ENCODE results near the gene MPDZ.

MPDZ gene

DNA sequence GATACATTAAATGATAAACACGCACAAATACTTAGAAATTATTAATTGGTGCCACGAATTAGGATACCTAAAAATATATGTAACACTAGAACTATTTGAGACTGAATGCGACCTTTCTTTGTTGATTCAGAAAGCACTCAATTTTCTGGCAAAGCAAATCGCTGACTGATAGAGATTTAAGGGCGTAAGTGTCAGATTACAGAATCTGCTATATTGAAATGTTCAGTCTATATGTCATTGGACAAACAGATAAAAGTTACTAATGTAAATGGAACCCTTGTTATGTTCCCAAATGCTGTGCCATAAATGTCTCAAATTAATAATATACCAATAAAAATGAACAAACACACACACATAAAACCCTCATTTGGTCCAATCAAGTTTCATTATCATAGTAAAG, 137.9 kb downstream of the MPDZ start:
- DNase-seq (ENCODE audit: extremely low spot score), result no peak
- ChIA-PET CTCF (no interaction called here), POLR2A (no interaction called here)
- no peak for TF ChIP-seq ZNF384 (IDR thresholded peaks at IDR 0.05)
- TF ChIP-seq BHLHE40 (IDR thresholded peaks at IDR 0.05; ENCODE audit: borderline replicate concordance), result no peak
- TF ChIP-seq, protein P1, sequence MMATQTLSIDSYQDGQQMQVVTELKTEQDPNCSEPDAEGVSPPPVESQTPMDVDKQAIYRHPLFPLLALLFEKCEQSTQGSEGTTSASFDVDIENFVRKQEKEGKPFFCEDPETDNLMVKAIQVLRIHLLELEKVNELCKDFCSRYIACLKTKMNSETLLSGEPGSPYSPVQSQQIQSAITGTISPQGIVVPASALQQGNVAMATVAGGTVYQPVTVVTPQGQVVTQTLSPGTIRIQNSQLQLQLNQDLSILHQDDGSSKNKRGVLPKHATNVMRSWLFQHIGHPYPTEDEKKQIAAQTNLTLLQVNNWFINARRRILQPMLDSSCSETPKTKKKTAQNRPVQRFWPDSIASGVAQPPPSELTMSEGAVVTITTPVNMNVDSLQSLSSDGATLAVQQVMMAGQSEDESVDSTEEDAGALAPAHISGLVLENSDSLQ (IDR thresholded peaks at IDR 0.05), result peak; percentile 75
- TF ChIP-seq CTBP1 (IDR thresholded peaks at IDR 0.05; ENCODE audit: borderline replicate concordance), result 0 out of 2 replicates have a peak, but pooled peaks have one; percentile 40
- no peak for TF ChIP-seq NFRKB (IDR thresholded peaks at IDR 0.05)
- TF ChIP-seq ARNT (IDR thresholded peaks at IDR 0.05), result no peak
- TF ChIP-seq ELF4 (IDR thresholded peaks at IDR 0.05), result no peak
- TF ChIP-seq SUZ12 (IDR thresholded peaks at IDR 0.05), result no peak
- no peak for TF ChIP-seq SP1 (IDR thresholded peaks at IDR 0.05)

DNA sequence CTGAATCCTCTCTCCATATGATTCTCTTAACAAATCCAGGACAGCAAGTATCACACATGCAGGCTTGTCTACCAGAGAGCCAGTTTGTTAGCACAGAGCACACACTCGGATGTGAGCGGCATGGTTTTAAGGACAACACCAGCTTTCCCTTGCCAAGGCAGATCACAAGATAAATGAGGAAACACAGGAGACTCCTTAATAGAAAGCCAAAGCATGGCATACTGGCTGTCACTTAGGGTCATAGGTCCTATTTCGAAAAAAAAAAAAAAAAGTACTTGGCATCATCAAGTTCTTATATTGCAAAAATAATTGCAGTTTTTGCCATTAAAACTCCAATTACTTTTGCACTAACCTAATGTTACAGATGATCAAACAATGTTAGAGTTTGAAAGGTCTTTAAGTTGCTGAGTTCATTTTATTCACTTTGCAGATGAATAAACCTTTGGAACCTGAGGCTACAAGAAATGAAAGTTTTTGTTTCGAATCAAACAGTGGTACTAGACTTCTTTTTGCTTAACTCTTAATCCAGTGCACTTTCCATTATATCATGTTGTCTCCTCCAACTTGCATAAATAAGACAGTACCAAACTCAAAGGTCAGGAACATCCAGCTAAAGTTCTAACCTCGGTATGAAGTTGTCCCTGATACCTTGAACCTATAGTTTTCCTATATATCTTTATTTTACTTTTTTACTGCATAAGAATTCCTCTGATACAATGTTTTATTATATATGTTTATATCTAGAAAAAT, 138.5 kb downstream of the MPDZ start:
- POLR2A ChIA-PET, result no interaction called here

DNA sequence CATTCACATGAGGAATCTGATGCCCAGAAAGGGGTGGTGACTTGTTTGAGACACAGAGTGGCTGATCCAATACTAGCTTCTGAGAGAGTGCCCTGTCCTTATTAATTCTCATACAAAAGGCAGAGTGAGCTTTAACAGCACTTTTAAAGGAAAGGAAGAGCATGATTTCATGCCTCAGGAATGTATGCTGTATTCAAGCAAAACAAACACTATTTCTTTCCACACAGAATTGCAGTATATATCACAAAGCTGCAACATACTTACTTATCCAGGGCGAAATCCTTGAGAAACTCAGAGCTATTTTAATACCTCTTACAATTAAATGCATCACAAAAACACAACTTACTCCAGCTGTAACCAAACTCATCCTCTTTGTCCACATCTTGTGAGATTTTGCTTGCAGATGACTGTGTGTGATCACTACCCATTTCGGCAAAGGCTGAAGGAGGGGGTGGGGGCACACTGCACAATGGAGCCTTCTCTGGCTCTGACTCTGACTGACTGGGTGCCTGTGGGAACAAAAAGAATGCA, 139.8 kb downstream of the MPDZ start:
- POLR2A ChIA-PET, result no interaction called here
- TF ChIP-seq HDGF (IDR thresholded peaks at IDR 0.05; ENCODE audit: borderline replicate concordance) (no peak), FOXK2 (IDR thresholded peaks at IDR 0.05) (no peak), SP1 (IDR thresholded peaks at IDR 0.05) (no peak), LEF1 (IDR thresholded peaks at IDR 0.05; ENCODE audit: borderline replicate concordance) (no peak), FOXM1 (IDR thresholded peaks at IDR 0.05; ENCODE audit: borderline replicate concordance) (no peak), SUZ12 (IDR thresholded peaks at IDR 0.05) (no peak), CTBP1 (IDR thresholded peaks at IDR 0.05; ENCODE audit: borderline replicate concordance) (no peak), BHLHE40 (IDR thresholded peaks at IDR 0.05; ENCODE audit: borderline replicate concordance) (no peak), FOXA1 (IDR thresholded peaks at IDR 0.05) (no peak), ZNF384 (IDR thresholded peaks at IDR 0.05) (no peak), ELF4 (IDR thresholded peaks at IDR 0.05) (no peak)
- TF ChIP-seq, protein P1 (IDR thresholded peaks at IDR 0.05), result no peak
- CTCF ChIA-PET, result no interaction called here
- no peak for DNase-seq (ENCODE audit: extremely low spot score)

More for the DNA sequence above, 138.5 kb downstream of the MPDZ start:
- TF ChIP-seq, protein P1 (IDR thresholded peaks at IDR 0.05), result no peak
- TF ChIP-seq ARNT (IDR thresholded peaks at IDR 0.05), result no peak
- TF ChIP-seq ZNF384 (IDR thresholded peaks at IDR 0.05), result no peak
- no peak for TF ChIP-seq FOXM1 (IDR thresholded peaks at IDR 0.05; ENCODE audit: borderline replicate concordance)
- TF ChIP-seq SP1 (IDR thresholded peaks at IDR 0.05), result no peak
- no peak for TF ChIP-seq FOXK2 (IDR thresholded peaks at IDR 0.05)
- TF ChIP-seq FOXA1 (IDR thresholded peaks at IDR 0.05), result no peak
- no peak for TF ChIP-seq LEF1 (IDR thresholded peaks at IDR 0.05; ENCODE audit: borderline replicate concordance)
- TF ChIP-seq TARDBP (IDR thresholded peaks at IDR 0.05), result no peak
- TF ChIP-seq HDGF (IDR thresholded peaks at IDR 0.05; ENCODE audit: borderline replicate concordance), result no peak
- no peak for TF ChIP-seq ELF4 (IDR thresholded peaks at IDR 0.05)
- TF ChIP-seq BHLHE40 (IDR thresholded peaks at IDR 0.05; ENCODE audit: borderline replicate concordance), result no peak
- no peak for TF ChIP-seq CTBP1 (IDR thresholded peaks at IDR 0.05; ENCODE audit: borderline replicate concordance)
- CTCF ChIA-PET, result no interaction called here
- DNase-seq (ENCODE audit: extremely low spot score), result no peak

DNA sequence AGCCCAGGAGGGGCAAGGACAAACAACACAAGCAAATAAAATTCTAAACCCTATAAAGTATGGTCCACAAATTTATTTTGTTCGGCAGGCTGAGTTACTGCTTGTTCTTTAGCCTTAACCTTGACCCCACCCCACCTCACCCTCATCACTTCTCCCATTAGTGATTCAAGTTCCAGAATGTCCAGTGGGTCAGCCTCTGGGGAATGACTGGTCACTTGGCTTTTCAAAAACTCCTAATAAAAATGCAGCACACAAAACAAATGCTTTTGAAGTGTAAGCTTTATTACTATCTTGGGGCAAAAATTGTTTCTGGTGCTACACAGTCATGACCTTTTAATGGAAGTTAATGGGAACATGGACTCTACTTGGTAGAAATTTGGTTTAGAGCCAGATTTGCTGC, 142.1 kb downstream of the MPDZ start:
- no peak for DNase-seq (ENCODE audit: extremely low spot score)
- CTCF ChIA-PET, result no interaction called here
- TF ChIP-seq ELF4 (IDR thresholded peaks at IDR 0.05) (no peak), HDGF (IDR thresholded peaks at IDR 0.05; ENCODE audit: borderline replicate concordance) (no peak), FOXA1 (IDR thresholded peaks at IDR 0.05) (no peak), ZNF384 (IDR thresholded peaks at IDR 0.05) (no peak), TARDBP (IDR thresholded peaks at IDR 0.05) (no peak), CTBP1 (IDR thresholded peaks at IDR 0.05; ENCODE audit: borderline replicate concordance) (no peak), SUZ12 (IDR thresholded peaks at IDR 0.05) (no peak), SP1 (IDR thresholded peaks at IDR 0.05) (no peak), NFRKB (IDR thresholded peaks at IDR 0.05) (no peak), FOXM1 (IDR thresholded peaks at IDR 0.05; ENCODE audit: borderline replicate concordance) (no peak), ARNT (IDR thresholded peaks at IDR 0.05) (no peak), LEF1 (IDR thresholded peaks at IDR 0.05; ENCODE audit: borderline replicate concordance) (no peak)
- POLR2A ChIA-PET, result no interaction called here

DNA sequence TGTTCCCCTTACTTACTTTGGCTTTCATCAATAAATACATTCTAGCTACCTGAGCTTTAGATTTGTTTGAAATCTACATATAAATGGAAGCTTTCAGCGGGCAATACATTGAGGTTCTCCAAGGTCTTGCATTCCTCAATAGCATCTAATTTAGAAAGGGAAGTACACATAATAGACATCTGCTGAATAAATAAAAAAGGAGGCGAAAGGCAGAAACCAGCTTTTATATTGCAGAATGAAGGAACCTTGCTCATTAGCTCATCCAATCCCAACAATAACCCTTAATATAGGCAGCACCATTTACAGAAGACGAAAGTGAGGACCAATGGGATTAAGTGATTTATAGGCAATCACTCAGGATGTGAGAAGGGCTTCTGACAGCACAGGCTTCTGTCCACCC, 147.5 kb downstream of the MPDZ start:
- DNase-seq (ENCODE audit: extremely low spot score), result no peak
- CTCF ChIA-PET, result no interaction called here
- POLR2A ChIA-PET, result no interaction called here
- TF ChIP-seq L3MBTL2 (conservative IDR thresholded peaks at IDR 0.05), result no peak
- TF ChIP-seq BHLHE40 (IDR thresholded peaks at IDR 0.05; ENCODE audit: borderline replicate concordance), result no peak
- TF ChIP-seq, protein P1 (IDR thresholded peaks at IDR 0.05), result no peak
- TF ChIP-seq ELF4 (IDR thresholded peaks at IDR 0.05), result no peak
- no peak for TF ChIP-seq ARNT (IDR thresholded peaks at IDR 0.05)
- TF ChIP-seq FOXA1 (IDR thresholded peaks at IDR 0.05), result no peak
- TF ChIP-seq NFRKB (IDR thresholded peaks at IDR 0.05), result no peak
- TF ChIP-seq HDGF (IDR thresholded peaks at IDR 0.05; ENCODE audit: borderline replicate concordance), result no peak
- TF ChIP-seq FOXM1 (IDR thresholded peaks at IDR 0.05; ENCODE audit: borderline replicate concordance), result no peak
- TF ChIP-seq SP1 (IDR thresholded peaks at IDR 0.05), result no peak
- TF ChIP-seq ZNF384 (IDR thresholded peaks at IDR 0.05), result no peak
- TF ChIP-seq SUZ12 (IDR thresholded peaks at IDR 0.05), result no peak
- TF ChIP-seq LEF1 (IDR thresholded peaks at IDR 0.05; ENCODE audit: borderline replicate concordance), result no peak
- TF ChIP-seq CTBP1 (IDR thresholded peaks at IDR 0.05; ENCODE audit: borderline replicate concordance), result no peak
- TF ChIP-seq FOXK2 (IDR thresholded peaks at IDR 0.05), result no peak
- TF ChIP-seq TARDBP (IDR thresholded peaks at IDR 0.05), result no peak
